HG03460 (cell line): Measurements from ENCODE around the gene GMPPB.
"Not testable (repeated sequence)": the region's sequence is repeated elsewhere in the genome, so short reads cannot be mapped to it uniquely, and the experiment has no call there.

Experiments used
- ATAC-seq: cut with Tn5 transposase; IDR thresholded peaks from one replicate; pipeline ENCODE4 v1.9.1; 2021; ENCODE audit not compliant: unreplicated experiment

GMPPB gene

GRCh38 chr3:49714728-49715550 lies 8.8 kb downstream of the GMPPB start:
- ATAC-seq: no peak

- no peak for ATAC-seq
Observed at GRCh38 chr3:49713336-49714105, 10.2 kb downstream of the GMPPB start.

GRCh38 chr3:49712631-49713317 lies 11.0 kb downstream of the GMPPB start:
- ATAC-seq: no peak

DNA sequence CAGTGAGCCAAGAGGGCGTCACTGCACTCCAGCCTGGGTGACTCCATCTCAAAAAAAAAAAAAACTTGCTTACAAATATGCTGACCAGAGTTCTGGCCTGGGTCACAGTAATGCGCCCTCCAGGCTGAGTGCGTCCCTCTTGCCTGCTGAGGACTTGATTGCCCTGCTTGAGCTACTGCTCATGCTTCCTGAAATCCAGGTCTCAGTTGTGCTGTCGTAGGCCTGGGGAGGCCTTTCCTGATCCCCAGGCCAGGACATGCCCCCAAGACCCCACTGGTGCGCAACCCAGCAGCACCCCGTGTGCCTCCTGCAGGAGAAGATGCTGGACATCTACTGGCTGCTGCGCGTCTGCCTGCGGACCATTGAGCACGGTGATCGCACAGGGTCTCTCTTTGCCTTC lies 11.6 kb downstream of the GMPPB start:
- ATAC-seq: no peak

DNA sequence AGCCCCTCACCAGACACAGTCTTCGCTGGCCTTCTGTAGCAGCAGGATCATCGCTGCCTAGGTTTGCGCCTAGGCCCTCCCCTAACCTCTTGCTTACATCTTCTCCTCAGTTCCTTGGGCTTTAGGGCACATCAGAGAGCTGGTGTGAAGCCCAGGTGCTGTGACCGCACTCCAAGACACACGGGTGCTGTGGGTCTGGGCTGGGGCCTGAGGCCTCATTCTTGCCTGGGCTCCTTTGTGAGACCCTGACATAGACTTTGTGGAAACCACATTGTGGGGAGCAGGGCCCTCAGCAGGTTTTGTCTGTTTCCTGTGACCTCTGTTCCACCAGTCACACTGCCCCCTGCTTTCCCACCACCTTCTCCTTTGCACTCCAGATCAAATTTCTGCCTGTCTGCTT lies 12.3 kb downstream of the GMPPB start:
- ATAC-seq: no peak

DNA sequence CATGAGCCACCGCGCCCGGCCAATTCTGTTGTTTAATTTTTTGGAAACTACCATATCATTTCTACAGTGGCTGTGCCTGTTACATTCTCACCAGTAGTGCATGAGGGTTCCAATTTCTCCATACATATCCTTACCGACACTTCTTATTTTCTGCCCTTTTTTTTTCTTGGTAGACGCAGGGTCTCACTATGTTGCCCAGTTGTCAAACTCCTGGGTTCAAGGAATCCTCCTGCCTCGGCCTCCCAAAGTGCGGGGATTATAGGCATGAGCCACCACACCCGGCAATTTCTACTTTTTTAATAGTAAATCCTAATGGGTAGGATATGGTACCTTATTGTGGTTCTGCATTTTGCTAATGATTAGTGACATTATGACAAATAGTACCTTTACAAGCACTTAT lies 13.9 kb downstream of the GMPPB start:
- no peak for ATAC-seq

DNA sequence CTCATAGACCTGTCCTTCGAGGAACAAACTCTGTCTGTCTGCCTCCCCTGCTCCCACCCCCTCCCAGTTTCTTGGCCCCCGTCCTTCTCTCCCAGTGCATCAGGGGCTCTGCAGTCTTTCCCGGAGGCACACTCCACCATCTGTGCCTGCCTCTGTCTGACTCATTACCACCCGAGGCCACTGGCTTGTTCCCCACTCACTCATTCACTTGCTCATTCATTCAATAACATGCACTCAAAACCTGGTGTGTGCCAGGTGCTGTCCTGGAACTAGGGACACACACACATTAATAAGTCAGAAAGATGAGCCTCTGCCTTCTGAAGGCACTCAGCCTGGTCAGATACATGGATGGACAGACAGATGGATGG lies 16.7 kb downstream of the GMPPB start:
- no peak for ATAC-seq

GRCh38 chr3:49706456-49707112 lies 17.2 kb downstream of the GMPPB start:
- ATAC-seq: no peak

DNA sequence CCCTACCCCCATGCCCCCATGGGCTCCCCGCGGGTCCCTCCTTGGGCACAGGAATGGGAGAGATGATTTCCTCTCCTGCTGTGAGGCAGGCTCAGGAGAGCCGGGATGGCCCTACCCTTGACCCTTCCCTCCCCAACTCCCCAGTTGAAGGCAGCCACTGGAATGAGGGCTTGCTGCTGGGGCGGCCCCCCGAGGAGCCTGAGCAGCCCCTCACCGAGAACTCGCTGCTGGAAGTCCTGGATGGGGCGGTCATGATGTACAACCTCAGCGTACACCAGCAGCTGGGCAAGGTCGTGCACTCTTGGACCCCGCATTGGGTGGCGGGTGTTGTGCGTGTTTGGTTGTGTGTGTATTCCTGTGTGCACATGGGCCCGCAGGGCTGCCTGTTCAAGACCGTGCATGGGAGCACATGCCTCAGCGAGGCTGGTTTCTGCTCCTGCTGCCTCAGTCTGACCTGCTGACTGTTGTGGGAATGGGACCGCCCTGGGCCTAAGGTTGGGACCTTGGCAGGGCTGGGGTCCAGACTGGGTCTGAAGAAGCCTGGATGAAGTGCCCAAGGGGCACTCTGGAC lies 18.3 kb downstream of the GMPPB start:
- ATAC-seq: no peak

GRCh38 chr3:49704629-49705028 lies 19.1 kb downstream of the GMPPB start:
- no peak for ATAC-seq

GRCh38 chr3:49703956-49704355 lies 19.8 kb downstream of the GMPPB start:
- ATAC-seq: no peak

DNA sequence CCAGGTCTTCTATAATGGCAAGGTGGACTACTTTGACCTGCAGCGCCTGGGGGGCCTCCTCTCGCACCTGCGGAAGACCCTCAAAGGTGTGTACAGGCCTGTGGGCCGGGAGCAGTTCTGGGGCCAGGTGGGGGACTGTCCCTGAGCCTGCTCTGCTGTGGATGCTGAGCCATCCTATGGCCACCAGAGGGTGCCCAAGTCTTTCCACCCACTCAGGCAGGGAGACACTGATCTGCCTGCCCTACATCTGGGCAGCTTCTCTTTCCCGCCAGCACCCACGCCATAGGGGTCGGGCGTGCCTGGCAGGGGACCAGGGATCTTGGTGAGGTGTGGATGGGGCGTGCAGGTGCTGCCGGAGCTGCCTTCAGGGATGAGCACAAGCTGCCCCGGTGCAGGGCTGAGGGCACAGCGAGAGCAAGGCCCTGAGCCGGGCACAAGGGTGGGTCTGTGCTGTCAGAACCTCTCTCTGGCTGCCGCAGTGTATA lies 20.3 kb downstream of the GMPPB start:
- ATAC-seq: no peak

DNA sequence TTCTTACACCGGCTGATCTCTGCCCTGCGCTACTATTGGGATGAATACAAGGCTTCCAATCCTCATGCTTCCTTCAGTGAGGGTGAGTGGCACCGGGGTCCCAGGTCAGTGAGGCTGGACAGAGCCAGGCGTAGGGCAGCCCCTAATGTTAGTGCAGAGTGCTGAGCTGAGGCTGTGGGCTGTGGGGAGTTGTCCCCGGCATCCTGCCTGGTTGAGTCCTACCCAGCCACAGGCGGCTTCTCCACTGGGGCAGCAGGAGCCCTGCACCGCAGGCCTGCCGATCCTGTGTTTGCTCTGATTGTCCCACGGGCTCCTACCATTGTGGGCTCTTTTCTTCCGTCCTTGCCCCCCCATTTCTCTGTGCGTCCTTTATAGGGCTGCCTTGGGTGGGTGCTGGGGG lies 21.1 kb downstream of the GMPPB start:
- ATAC-seq: no peak

DNA sequence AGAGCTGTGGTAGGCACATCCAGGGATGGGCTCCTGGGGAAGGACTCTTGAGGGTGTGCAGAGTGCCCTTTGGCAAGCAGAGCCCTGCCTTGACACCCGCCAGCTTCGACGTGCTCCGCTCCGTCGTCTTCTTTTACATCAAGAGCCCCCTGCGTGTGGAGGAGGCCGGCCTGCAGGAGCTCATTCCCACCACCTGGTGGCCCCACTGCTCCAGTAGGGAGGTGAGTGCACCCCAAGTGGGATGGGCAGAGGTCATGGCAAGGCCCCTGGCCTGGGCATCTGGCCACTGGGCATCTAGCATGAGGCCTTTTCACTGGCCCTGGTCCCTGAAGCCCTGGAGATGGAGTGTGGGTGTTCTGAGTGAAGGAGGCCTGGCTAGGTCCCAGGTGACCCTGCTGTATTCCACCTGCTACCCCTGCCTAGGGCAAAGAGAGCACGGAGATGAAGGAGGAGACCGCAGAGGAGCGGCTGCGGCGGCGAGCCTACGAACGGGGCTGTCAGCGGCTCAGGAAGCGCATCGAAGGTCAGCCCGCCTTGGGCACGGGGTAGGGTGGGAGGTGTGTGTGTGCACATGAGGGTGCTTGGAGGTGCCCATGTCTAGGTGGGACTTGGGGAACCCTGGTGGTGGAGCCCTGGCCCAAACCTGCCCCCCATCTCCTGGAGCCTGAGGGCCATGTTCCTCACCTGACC lies 22.2 kb downstream of the GMPPB start:
- ATAC-seq: no peak

- no peak for ATAC-seq
Observed at GRCh38 chr3:49700453-49701128, 23.2 kb downstream of the GMPPB start.

DNA sequence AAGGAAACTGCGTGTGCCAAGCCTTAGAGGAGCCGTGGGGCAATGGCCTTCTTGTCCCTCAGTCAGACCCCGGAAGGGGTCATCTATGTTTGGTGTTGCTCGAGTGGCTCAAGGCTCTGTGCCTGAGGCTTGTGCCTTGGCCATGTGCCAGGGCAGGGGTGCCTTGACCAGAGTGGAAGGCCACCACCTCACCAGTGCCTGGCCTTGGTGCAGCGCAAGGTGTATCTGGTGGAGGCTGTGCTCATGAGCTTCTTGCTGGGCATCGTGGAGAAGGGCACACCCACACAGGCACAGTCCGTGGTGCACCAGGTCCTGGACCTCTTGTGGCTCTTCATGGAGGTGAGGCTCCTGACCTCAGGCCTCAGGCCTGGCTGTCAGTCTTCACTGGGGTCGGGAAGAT lies 23.7 kb downstream of the GMPPB start:
- no peak for ATAC-seq

DNA sequence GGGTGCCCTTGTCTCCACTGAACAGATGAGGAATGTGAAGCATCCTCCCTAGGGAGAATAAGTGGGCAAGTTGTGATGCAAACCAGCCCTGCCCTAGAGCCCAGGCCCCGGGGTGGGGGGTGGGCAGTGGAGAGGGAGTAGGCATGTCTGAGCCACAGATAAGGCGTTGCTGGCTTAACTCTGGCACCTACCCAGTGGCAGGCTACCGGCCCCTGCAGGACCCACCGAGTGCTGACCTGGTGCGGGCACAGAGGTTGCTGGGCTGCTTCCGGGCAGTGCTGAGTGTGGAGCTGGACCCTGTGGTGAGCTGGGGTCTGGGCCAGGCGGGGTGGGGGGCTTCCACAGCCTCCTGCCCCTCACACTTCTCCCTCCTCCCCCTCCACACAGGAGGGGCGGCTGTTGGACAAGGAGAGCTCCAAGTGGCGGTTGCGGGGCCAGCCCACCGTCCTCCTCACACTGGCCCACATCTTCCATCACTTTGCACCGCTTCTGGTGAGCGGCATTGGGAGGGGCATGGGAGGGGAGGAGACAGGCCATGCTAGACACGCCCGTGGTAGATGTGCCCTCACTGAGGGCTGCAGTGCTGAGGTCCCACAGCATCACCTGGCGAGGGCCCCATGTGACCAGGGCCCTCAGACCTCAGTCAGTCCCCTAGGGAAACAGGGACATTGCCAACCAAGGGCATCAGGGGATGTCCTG lies 24.3 kb downstream of the GMPPB start:
- ATAC-seq: no peak

GRCh38 chr3:49695350-49696015 lies 28.3 kb downstream of the GMPPB start:
- ATAC-seq: not testable (repeated sequence)
